Measurements from ENCODE around the gene TRIM8.
A peak's percentile ranks its signal among the peaks of the same experiment; 100 is the strongest.

The TRIM8 gene

GRCh38 chr10:102674566-102674965, 30.3 kb downstream of the TRIM8 start:
- no peak for TF ChIP-seq MYC (IDR thresholded peaks at IDR 0.05; ENCODE audit: low read depth, low read length)
- no peak for TF ChIP-seq MAX (IDR thresholded peaks at IDR 0.05; ENCODE audit: low read depth, low read length)
- TF ChIP-seq POLR2A (IDR thresholded peaks at IDR 0.05; ENCODE audit: extremely low read depth, insufficient read length) = no peak
- TF ChIP-seq CTCF (IDR thresholded peaks at IDR 0.05; ENCODE audit: low read depth, low read length) = no peak
- no peak for DNase-seq (ENCODE audit: low read depth)
- H3K4me3 ChIP-seq (ENCODE audit: low read depth, low read length) = no peak overlapping the region

- TF ChIP-seq CTCF (IDR thresholded peaks at IDR 0.05; ENCODE audit: low read depth, low read length) (no peak), MAX (IDR thresholded peaks at IDR 0.05; ENCODE audit: low read depth, low read length) (no peak), POLR2A (IDR thresholded peaks at IDR 0.05; ENCODE audit: extremely low read depth, insufficient read length) (no peak), MYC (IDR thresholded peaks at IDR 0.05; ENCODE audit: low read depth, low read length) (no peak)
- H3K4me3 ChIP-seq (ENCODE audit: low read depth, low read length) = no peak overlapping the region
- DNase-seq (ENCODE audit: low read depth) = no peak
Observed at GRCh38 chr10:102675011-102675665, 30.9 kb downstream of the TRIM8 start.

- DNase-seq (ENCODE audit: low read depth) = peak; percentile 92
- TF ChIP-seq MAX (IDR thresholded peaks at IDR 0.05; ENCODE audit: low read depth, low read length) (peak; percentile 13; the same call in 1 of the 2 replicates), POLR2A (IDR thresholded peaks at IDR 0.05; ENCODE audit: extremely low read depth, insufficient read length) (no peak)
- H3K4me3 ChIP-seq (ENCODE audit: low read depth, low read length) = no peak overlapping the region
Observed at GRCh38 chr10:102675666-102676533, 31.6 kb downstream of the TRIM8 start.

- TF ChIP-seq POLR2A (IDR thresholded peaks at IDR 0.05; ENCODE audit: extremely low read depth, insufficient read length) = no peak
- TF ChIP-seq MYC (IDR thresholded peaks at IDR 0.05; ENCODE audit: low read depth, low read length) = no peak
- TF ChIP-seq MAX (IDR thresholded peaks at IDR 0.05; ENCODE audit: low read depth, low read length) = no peak
- no peak for TF ChIP-seq CTCF (IDR thresholded peaks at IDR 0.05; ENCODE audit: low read depth, low read length)
- DNase-seq (ENCODE audit: low read depth) = no peak
- no peak overlapping the region for H3K4me3 ChIP-seq (ENCODE audit: low read depth, low read length)
Observed at GRCh38 chr10:102676534-102677315, 32.4 kb downstream of the TRIM8 start.

GRCh38 chr10:102677331-102678067, 33.2 kb downstream of the TRIM8 start:
- H3K4me3 ChIP-seq (ENCODE audit: low read depth, low read length) = no peak overlapping the region
- no peak for DNase-seq (ENCODE audit: low read depth)
- TF ChIP-seq CTCF (IDR thresholded peaks at IDR 0.05; ENCODE audit: low read depth, low read length) = no peak
- no peak for TF ChIP-seq POLR2A (IDR thresholded peaks at IDR 0.05; ENCODE audit: extremely low read depth, insufficient read length)
- no peak for TF ChIP-seq MYC (IDR thresholded peaks at IDR 0.05; ENCODE audit: low read depth, low read length)
- TF ChIP-seq MAX (IDR thresholded peaks at IDR 0.05; ENCODE audit: low read depth, low read length) = no peak

Measured in NB4 (cell line).